Lower lobe of right lung (tissue), 2 donors: Measurements from ENCODE around the gene PALM2AKAP2. TPM values are rescaled to one million over a fixed set of nuclear protein-coding genes. Genes with fewer than 3 reads are reported as not detected.

Experiments used
- ATAC-seq, 2 donors: fragments of 200-7000 bp; cut with Tn5 transposase; one replicate each; pipeline ENCODE4 v1.9.1; 2020 to 2022; ENCODE audit warnings: mild to moderate bottlenecking in 2 of 2, moderate library complexity in 2 of 2
- DNase-seq: peaks from one replicate; pipeline ENCODE4 v3.0.0-alpha.2; 2020
- H3K27ac ChIP-seq: fragments of 200-600 bp; one replicate; pipeline ENCODE4 v1.8.0; 2022
- H3K27me3 ChIP-seq: fragments of 200-600 bp; one replicate; pipeline ENCODE4 v1.8.0; 2022; ENCODE audit warnings: low read depth
- H3K36me3 ChIP-seq: fragments of 200-600 bp; one replicate; pipeline ENCODE4 v1.8.0; 2022; ENCODE audit warnings: mild to moderate bottlenecking
- H3K4me1 ChIP-seq: fragments of 200-600 bp; one replicate; pipeline ENCODE4 v1.8.0; 2022
- H3K4me3 ChIP-seq: fragments of 200-600 bp; one replicate; pipeline ENCODE4 v1.8.0; 2022; ENCODE audit warnings: mild to moderate bottlenecking
- H3K9me3 ChIP-seq: fragments of 200-600 bp; one replicate; pipeline ENCODE4 v1.8.0; 2022
- intact Hi-C: fragments of 100-400 bp; cut with DNase I; formaldehyde crosslinking; loops from one replicate; pipeline ENCODE4 v1.11.0; 2022
- total RNA-seq: library from RNA; stranded (reverse); fragmentation: NEBNext Ultra II Directional; extraction: Animal tissue kit (Norgen Biotek cat#: 25700); gene quantifications from one replicate; pipeline ENCODE4 v1.2.1, GENCODE V29; 2021
- TF ChIP-seq, protein P1 (sequence below): fragments of 200-600 bp; IDR thresholded peaks from one replicate; pipeline ENCODE4 v1.8.0; 2022; ENCODE audit warnings: antibody characterized with exemption, mild to moderate bottlenecking
- donor health status: DM: no; HTN: yes; CAD: no; lungs with severe emphysema.

The PALM2AKAP2 gene
- total RNA-seq, 1 donor from 2014 or later, result 26.2 TPM

DNA sequence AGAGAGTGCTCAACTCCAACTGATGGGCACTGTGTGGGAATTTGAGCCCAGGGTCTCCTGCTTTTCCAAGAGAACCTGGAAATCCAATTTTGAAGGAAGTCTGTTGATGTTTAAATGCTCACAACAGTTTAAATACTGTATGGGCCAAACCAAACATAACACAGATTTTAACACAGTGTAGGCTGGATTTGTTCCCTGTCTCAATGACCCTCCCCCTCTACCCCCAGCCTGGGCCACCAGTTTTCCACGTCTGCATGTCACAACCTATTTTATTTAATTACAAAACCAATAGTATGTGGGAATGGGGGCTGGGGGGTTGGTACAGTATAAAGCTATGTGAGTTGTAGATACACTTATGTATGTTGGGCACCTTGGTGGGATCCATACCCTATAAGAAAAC is 11.7 kb downstream of the PALM2AKAP2 start:
- Histone ChIP-seq H3K4me3 (no peak overlapping the region), H3K27ac (no peak overlapping the region), H3K9me3 (no peaks in the 10 kb centered on the region), H3K36me3 (no peaks in the 10 kb centered on the region), H3K4me1 (peaks cover 12% of the 10 kb centered on the region), H3K27me3 (no peaks in the 10 kb centered on the region)
- intact Hi-C loops, result no loop called here
- TF ChIP-seq, protein P1, sequence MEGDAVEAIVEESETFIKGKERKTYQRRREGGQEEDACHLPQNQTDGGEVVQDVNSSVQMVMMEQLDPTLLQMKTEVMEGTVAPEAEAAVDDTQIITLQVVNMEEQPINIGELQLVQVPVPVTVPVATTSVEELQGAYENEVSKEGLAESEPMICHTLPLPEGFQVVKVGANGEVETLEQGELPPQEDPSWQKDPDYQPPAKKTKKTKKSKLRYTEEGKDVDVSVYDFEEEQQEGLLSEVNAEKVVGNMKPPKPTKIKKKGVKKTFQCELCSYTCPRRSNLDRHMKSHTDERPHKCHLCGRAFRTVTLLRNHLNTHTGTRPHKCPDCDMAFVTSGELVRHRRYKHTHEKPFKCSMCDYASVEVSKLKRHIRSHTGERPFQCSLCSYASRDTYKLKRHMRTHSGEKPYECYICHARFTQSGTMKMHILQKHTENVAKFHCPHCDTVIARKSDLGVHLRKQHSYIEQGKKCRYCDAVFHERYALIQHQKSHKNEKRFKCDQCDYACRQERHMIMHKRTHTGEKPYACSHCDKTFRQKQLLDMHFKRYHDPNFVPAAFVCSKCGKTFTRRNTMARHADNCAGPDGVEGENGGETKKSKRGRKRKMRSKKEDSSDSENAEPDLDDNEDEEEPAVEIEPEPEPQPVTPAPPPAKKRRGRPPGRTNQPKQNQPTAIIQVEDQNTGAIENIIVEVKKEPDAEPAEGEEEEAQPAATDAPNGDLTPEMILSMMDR, result no peak
- DNase-seq (no peak), ATAC-seq (no peak)

DNA sequence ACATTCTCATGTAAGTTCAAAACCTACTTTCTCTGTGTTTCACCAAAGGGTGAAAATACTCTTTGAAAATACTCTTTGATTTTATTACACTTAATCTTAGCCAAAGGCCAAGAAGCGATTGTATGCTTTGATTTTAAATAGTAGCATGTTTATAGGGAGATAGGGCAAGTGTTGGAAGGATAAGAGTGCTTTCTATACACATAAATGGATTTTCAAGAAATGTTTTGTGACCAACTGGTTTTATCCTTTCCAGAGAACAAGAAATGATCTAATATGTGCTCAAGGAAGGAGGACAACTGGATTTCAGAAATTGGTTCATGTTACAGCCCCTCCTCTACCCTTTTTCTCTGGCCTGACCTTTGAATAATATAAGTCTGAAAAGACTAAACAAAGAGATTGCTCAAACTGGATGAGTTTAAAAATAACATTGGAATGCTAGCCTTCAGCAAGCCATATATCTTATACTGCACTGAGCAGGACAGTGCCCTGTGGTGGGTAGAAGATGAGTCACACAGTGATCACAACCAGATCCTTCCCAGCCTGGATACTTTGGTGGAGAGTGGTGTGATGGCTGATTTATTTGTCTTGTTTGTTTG is 13.1 kb downstream of the PALM2AKAP2 start:
- Histone ChIP-seq H3K4me3 (no peak overlapping the region), H3K27me3 (no peaks in the 10 kb centered on the region), H3K9me3 (no peaks in the 10 kb centered on the region), H3K36me3 (no peaks in the 10 kb centered on the region), H3K4me1 (peaks cover 12% of the 10 kb centered on the region), H3K27ac (peak overlapping the region; percentile 48)
- TF ChIP-seq, protein P1, result no peak
- intact Hi-C loops, result no loop called here
- DNase-seq (no peak), ATAC-seq (peak; percentile 59 to 70)

DNA sequence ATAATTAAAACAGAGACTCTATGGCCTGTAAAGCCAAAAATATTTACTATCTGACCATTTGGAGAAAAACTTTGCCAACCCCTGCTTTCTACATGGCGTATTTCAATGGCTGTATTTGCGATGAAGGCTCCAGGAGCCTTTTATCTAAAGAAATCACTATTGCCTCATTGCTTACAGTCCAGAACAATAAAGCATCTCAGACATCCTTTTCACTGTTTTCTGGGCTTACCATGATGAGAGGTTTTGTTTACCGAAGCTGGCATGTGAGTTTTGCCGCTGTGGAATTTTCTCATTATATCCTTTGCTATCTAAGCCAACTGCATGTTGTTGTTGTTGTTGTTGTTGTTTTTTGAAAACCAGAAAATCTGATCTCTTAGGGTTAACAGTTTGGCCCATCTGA is 13.9 kb downstream of the PALM2AKAP2 start:
- Histone ChIP-seq H3K27ac (peak overlapping the region; percentile 24), H3K4me1 (peaks cover 12% of the 10 kb centered on the region), H3K36me3 (no peaks in the 10 kb centered on the region), H3K4me3 (no peak overlapping the region), H3K27me3 (no peaks in the 10 kb centered on the region), H3K9me3 (no peaks in the 10 kb centered on the region)
- DNase-seq (no peak), ATAC-seq (no peak)
- intact Hi-C loops, result no loop called here
- TF ChIP-seq, protein P1, result no peak

DNA sequence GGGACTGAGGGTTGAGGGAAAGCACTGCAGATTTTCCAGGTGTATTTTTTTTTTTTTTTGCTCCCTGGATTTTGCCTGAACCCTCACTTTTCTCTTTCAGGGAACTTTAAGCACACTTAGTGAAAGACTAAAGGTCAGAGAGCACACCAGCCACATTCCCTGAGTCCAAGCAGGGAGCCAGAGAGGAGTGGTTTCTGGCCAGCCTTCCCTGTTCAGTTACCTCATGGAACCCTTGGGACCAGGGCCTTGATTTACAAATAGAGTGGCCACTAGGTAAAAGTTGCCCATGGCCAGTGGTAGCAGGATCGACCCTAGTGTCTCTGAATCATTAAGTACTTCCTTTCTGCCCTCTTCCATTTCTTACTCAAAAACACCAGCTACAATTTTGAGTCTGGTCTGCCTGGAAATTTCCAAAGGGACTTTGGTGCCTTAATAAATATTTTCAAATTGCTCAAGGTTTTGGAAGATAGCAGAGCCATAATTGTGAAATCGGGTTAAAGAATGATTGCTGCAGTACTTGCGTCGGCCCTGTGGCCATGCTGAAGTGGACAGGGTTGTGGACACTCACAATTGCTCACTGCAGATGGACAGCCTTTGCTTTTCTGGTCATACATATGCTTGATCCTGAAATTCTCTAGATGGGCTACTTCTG is 14.5 kb downstream of the PALM2AKAP2 start:
- intact Hi-C loops, result no loop called here
- H3K4me1 ChIP-seq, result peaks cover 6% of the 10 kb centered on the region
- H3K4me3 ChIP-seq, result no peak overlapping the region
- H3K36me3 ChIP-seq, result no peaks in the 10 kb centered on the region
- no peak overlapping the region for H3K27ac ChIP-seq
- peak in 1 of 2 donors; percentile 39 for ATAC-seq
- no peak for DNase-seq
- TF ChIP-seq, protein P1, result no peak
- H3K9me3 ChIP-seq, result no peaks in the 10 kb centered on the region
- no peaks in the 10 kb centered on the region for H3K27me3 ChIP-seq

DNA sequence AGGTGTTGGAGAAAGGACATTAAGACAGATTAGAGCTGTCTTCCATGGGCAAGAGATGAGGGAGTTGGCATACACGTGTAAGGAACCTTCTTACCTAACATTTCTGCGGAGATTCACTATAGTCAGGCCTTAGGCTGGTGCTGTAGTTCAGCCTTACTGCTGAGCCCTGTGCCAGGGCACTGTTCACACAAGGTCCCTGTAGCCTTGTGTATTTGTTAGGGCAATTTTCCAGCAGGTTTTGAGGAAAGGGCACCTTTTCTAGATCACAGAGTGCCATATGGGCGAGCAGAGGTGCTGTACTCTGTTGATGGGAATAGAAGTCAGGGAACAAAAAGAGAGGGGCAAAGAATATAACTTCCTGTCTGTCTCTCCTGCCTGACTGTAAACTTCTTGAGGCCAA is 15.6 kb downstream of the PALM2AKAP2 start:
- Histone ChIP-seq H3K36me3 (no peaks in the 10 kb centered on the region), H3K27ac (no peak overlapping the region), H3K4me3 (no peak overlapping the region), H3K4me1 (peaks cover 5% of the 10 kb centered on the region), H3K27me3 (no peaks in the 10 kb centered on the region), H3K9me3 (no peaks in the 10 kb centered on the region)
- intact Hi-C loops, result no loop called here
- no peak for ATAC-seq
- no peak for DNase-seq
- TF ChIP-seq, protein P1, result no peak
